Measurements from ENCODE around the gene TSPAN9. TPM values are rescaled to one million over a fixed set of nuclear protein-coding genes. Genes with fewer than 3 reads are reported as not detected.

Gene TSPAN9
- total RNA-seq, 1 donor from 2014 or later = 7.8 TPM

DNA sequence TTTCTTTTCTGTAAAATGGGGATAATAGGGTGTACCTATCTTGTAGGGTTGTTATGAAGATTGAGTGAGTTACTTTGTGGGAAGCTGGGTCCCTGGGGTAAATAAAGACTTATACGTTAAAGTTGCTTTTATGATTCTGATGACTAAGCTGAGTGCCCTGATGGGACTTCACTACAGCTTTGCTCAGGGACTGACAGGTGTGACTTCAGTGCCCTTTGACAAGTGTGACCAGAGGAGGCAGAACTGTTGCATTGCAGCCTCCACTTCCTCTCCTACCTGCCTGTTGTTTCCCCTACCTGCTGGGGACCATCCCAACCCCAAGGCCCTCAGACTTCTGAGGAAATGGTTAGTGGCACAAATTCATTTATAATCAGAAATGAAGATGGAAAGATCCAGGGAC is 119.3 kb downstream of the TSPAN9 start:
- peaks cover 37% of the 10 kb centered on the region for H3K27me3 Mint-ChIP-seq (ENCODE audit: insufficient read depth, low read depth)
- H3K9me3 ChIP-seq (ENCODE audit: low read depth) = no peaks in the 10 kb centered on the region
- H3K9me3 Mint-ChIP-seq = peaks cover 3% of the 10 kb centered on the region
- peaks cover 32% of the 10 kb centered on the region for H3K27me3 ChIP-seq
- H2AFZ ChIP-seq (replicated peaks) = no peak overlapping the region
- no peak overlapping the region for H3K4me3 Mint-ChIP-seq
- no peak overlapping the region for H3K4me3 ChIP-seq
- no peak overlapping the region for H3K9ac ChIP-seq
- H3F3A ChIP-seq (ENCODE audit: low read depth) = peaks cover 22% of the 10 kb centered on the region
- H3K4me1 Mint-ChIP-seq = peaks cover 40% of the 10 kb centered on the region
- no peak overlapping the region for H3K4me2 ChIP-seq
- TF ChIP-seq, protein P1, sequence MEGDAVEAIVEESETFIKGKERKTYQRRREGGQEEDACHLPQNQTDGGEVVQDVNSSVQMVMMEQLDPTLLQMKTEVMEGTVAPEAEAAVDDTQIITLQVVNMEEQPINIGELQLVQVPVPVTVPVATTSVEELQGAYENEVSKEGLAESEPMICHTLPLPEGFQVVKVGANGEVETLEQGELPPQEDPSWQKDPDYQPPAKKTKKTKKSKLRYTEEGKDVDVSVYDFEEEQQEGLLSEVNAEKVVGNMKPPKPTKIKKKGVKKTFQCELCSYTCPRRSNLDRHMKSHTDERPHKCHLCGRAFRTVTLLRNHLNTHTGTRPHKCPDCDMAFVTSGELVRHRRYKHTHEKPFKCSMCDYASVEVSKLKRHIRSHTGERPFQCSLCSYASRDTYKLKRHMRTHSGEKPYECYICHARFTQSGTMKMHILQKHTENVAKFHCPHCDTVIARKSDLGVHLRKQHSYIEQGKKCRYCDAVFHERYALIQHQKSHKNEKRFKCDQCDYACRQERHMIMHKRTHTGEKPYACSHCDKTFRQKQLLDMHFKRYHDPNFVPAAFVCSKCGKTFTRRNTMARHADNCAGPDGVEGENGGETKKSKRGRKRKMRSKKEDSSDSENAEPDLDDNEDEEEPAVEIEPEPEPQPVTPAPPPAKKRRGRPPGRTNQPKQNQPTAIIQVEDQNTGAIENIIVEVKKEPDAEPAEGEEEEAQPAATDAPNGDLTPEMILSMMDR (IDR thresholded peaks at IDR 0.05) = no peak
- no peak for TF ChIP-seq EZH2 (IDR thresholded peaks at IDR 0.05)
- TF ChIP-seq EZH2phosphoT487 (IDR thresholded peaks at IDR 0.05) = no peak
- H3K4me1 ChIP-seq = peaks cover 20% of the 10 kb centered on the region
- H3K79me2 ChIP-seq (ENCODE audit: low read depth) = no peaks in the 10 kb centered on the region
- H4K20me1 ChIP-seq (ENCODE audit: low read depth) = peaks cover 57% of the 10 kb centered on the region
- H3K36me3 Mint-ChIP-seq = peaks cover 3% of the 10 kb centered on the region
- no peak overlapping the region for H3K27ac ChIP-seq
- H3K36me3 ChIP-seq = no peaks in the 10 kb centered on the region
- no peak for DNase-seq (ENCODE audit: low spot score)
- no peak overlapping the region for H3K27ac Mint-ChIP-seq

DNA sequence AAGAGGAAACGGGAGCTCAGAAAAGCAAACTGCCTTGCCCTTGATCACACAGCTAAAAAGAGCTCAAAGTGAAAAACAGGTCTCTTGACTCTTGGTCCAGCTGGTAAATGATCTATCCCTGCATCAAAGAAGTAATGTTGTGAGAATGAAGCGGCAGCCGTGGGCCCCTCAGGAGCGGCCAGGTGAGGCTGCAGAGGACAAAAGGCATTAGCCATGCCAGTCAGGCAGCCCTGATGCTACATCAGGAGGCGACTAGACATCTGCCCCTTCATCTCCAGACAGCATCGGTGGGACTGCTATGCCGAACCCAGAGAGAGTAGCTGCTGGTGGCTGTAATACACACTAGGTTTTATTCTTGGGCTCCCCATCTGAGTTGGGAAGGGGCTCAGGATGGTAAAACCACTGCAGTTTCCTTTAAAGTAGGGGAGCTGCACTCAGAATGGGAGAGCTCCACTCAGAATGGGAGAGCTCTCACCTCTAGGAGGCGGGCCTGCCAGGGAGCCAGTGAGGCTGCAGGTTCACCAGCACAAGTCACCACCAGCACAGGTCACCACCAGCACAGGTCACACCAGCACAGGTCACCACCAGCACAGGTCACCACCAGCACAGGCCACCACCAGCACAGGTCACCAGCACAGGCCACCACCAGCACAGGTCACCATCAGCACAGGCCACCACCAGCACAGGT is 120.1 kb downstream of the TSPAN9 start:
- no peak overlapping the region for H3K4me3 ChIP-seq
- H3K4me2 ChIP-seq = no peak overlapping the region
- TF ChIP-seq EZH2phosphoT487 (IDR thresholded peaks at IDR 0.05) = no peak
- no peak for TF ChIP-seq EZH2 (IDR thresholded peaks at IDR 0.05)
- TF ChIP-seq, protein P1 (IDR thresholded peaks at IDR 0.05) = no peak
- Mint-ChIP-seq H3K27me3 (ENCODE audit: insufficient read depth, low read depth) (peaks cover 39% of the 10 kb centered on the region), H3K36me3 (peaks cover 3% of the 10 kb centered on the region), H3K4me3 (no peak overlapping the region), H3K9me3 (peaks cover 3% of the 10 kb centered on the region), H3K4me1 (peaks cover 46% of the 10 kb centered on the region), H3K27ac (no peak overlapping the region)
- H3F3A ChIP-seq (ENCODE audit: low read depth) = peaks cover 30% of the 10 kb centered on the region
- H3K79me2 ChIP-seq (ENCODE audit: low read depth) = no peaks in the 10 kb centered on the region
- no peak overlapping the region for H2AFZ ChIP-seq (replicated peaks)
- H3K27ac ChIP-seq = no peak overlapping the region
- H3K27me3 ChIP-seq = peaks cover 40% of the 10 kb centered on the region
- peaks cover 27% of the 10 kb centered on the region for H3K4me1 ChIP-seq
- H3K36me3 ChIP-seq = no peaks in the 10 kb centered on the region
- H3K9ac ChIP-seq = no peak overlapping the region
- no peaks in the 10 kb centered on the region for H3K9me3 ChIP-seq (ENCODE audit: low read depth)
- no peak for DNase-seq (ENCODE audit: low spot score)
- peaks cover 63% of the 10 kb centered on the region for H4K20me1 ChIP-seq (ENCODE audit: low read depth)

DNA sequence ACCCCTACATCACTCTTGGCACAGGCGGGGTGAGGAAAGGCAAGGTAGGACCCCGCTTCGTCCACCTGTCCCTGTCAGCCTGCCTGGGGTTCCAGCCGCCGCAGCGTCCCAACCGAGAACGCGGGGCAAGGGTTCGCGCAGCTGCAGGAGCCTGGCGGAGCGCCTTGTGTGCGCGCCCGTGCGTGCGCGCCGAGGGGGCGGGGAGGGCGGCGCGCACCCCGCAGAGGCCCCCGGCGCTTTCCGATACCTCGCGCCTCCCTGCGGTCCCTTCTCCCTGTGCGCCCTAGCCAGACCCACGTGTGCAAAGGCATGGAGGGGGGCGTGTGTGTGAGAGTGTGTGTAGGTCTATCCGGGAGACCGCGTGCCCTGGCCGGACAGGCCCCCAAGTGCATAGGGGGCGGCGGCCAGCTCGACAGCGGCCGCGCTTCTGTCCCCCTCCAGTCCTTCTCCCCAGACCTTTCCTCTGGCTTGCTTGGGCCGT is 122.4 kb downstream of the TSPAN9 start:
- peak overlapping the region; percentile 89 for H3K4me3 Mint-ChIP-seq
- peaks cover 3% of the 10 kb centered on the region for H3K9me3 Mint-ChIP-seq
- H3K27me3 ChIP-seq = peaks cover 53% of the 10 kb centered on the region
- H3K27ac Mint-ChIP-seq = no peak overlapping the region
- TF ChIP-seq, protein P1 (IDR thresholded peaks at IDR 0.05) = no peak
- TF ChIP-seq EZH2phosphoT487 (IDR thresholded peaks at IDR 0.05) = peak; percentile 33
- TF ChIP-seq EZH2 (IDR thresholded peaks at IDR 0.05) = peak; percentile 73
- no peaks in the 10 kb centered on the region for H3K79me2 ChIP-seq (ENCODE audit: low read depth)
- peaks cover 49% of the 10 kb centered on the region for H3K4me1 Mint-ChIP-seq
- peaks cover 3% of the 10 kb centered on the region for H3K36me3 Mint-ChIP-seq
- peak overlapping the region; percentile 63 for H3K4me3 ChIP-seq
- H4K20me1 ChIP-seq (ENCODE audit: low read depth) = peaks cover 72% of the 10 kb centered on the region
- peak overlapping the region; percentile 91 for H3K4me2 ChIP-seq
- peaks cover 30% of the 10 kb centered on the region for H3F3A ChIP-seq (ENCODE audit: low read depth)
- peaks cover 42% of the 10 kb centered on the region for H3K27me3 Mint-ChIP-seq (ENCODE audit: insufficient read depth, low read depth)
- no peak overlapping the region for H2AFZ ChIP-seq (replicated peaks)
- H3K36me3 ChIP-seq = no peaks in the 10 kb centered on the region
- peak; percentile 69 for DNase-seq (ENCODE audit: low spot score)
- no peak overlapping the region for H3K9ac ChIP-seq
- H3K27ac ChIP-seq = no peak overlapping the region
- peaks cover 33% of the 10 kb centered on the region for H3K4me1 ChIP-seq
- H3K9me3 ChIP-seq (ENCODE audit: low read depth) = no peaks in the 10 kb centered on the region
